Ectodermal cell (in vitro differentiated cells): ENCODE measurements around the gene SEMA3E.

ENCODE experiments used
- H3K27ac ChIP-seq: 2 replicates; pipeline ENCODE4 v1.7.0; 2013; ENCODE audit warnings: mild to moderate bottlenecking, low read depth, low read length; ENCODE audit not compliant: insufficient read depth, poor library complexity, severe bottlenecking
- H3K27me3 ChIP-seq: 2 replicates; pipeline ENCODE4 v1.7.0; 2013; ENCODE audit warnings: mild to moderate bottlenecking, low read length; ENCODE audit not compliant: insufficient read depth, control insufficient read depth, poor library complexity, severe bottlenecking
- H3K36me3 ChIP-seq: one replicate; pipeline ENCODE4 v1.7.0; 2013; ENCODE audit warnings: low read length; ENCODE audit not compliant: control insufficient read depth, insufficient read depth
- H3K4me1 ChIP-seq: one replicate; pipeline ENCODE4 v1.7.0; 2013; ENCODE audit warnings: low read length; ENCODE audit not compliant: control insufficient read depth, insufficient read depth
- H3K4me3 ChIP-seq: 2 replicates; pipeline ENCODE4 v1.7.0; 2013; ENCODE audit warnings: low read depth, low read length, control low read depth; ENCODE audit not compliant: insufficient read depth
- H3K9me3 ChIP-seq: 2 replicates; pipeline ENCODE4 v1.7.0; 2013; ENCODE audit warnings: mild to moderate bottlenecking, low read length, moderate library complexity; ENCODE audit not compliant: control insufficient read depth
- WGBS, 2 experiments: methylation state at CpG; one replicate each; pipeline ENCODE4 v1.1.7; 2013; ENCODE audit warnings: missing lambda C conversion rate in 2 of 2; 5-methylcytosine and 5-hydroxymethylcytosine counted together

The SEMA3E gene

DNA sequence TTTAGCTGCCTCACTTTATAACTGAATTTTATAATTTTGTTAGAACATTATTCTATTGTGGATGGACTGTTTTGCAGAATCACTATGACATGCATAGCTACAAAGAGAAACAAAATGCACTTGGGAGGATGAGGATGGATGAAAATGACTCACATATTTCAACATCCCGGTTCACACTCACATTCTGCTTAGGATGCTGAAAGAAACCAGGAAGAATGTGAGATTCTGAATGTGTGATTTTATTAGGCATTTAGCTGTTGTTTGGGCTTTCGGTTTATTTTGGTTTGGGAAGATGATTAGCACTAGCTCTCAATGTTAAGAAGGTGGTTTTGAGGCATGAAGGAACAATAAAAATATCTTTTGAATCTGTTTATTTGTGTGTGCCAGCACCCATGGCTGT lies 235.5 kb downstream of the SEMA3E start:
- 72 to 74% methylated on average over 2 of the region's 2 CpGs for WGBS, 2 experiments
- Histone ChIP-seq H3K4me3 (no peak overlapping the region), H3K27ac (no peak overlapping the region)

DNA sequence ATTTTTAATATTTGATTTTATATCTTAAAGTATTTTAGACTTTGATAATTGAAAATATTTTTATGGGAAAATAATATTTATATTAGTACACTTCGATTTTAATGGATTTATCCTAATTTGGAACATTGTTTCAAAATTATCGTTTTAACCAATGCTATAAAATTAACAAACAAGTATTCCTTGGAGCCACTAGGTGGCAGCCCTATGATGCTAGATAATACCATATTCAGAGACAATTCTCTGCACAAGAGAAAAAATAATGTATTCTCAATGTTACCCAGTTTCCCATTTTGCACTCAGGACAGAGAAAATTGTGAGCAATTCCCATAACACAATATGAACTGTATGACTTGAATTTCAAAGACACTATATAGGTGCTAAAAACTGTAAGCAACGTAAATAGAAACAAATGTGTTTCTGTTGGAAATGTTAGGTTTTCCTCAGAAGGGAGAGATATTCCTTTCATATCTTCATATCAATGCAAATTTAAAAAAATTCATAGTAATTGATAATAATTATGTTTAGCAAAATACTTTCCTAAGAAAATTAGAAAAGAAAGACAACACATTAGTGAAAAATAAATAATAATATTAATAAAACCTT lies 237.8 kb downstream of the SEMA3E start:
- Histone ChIP-seq H3K27ac (no peak overlapping the region), H3K27me3 (no peaks in the 10 kb centered on the region), H3K36me3 (no peaks in the 10 kb centered on the region), H3K4me3 (no peak overlapping the region), H3K4me1 (peaks cover 5% of the 10 kb centered on the region), H3K9me3 (no peaks in the 10 kb centered on the region)
- 33 to 39% methylated on average over 1 of the region's 3 CpGs for WGBS, 2 experiments

More for the DNA sequence above, 235.5 kb downstream of the SEMA3E start:
- Histone ChIP-seq H3K27me3 (no peaks in the 10 kb centered on the region), H3K36me3 (no peaks in the 10 kb centered on the region), H3K9me3 (no peaks in the 10 kb centered on the region), H3K4me1 (peaks cover 6% of the 10 kb centered on the region)

DNA sequence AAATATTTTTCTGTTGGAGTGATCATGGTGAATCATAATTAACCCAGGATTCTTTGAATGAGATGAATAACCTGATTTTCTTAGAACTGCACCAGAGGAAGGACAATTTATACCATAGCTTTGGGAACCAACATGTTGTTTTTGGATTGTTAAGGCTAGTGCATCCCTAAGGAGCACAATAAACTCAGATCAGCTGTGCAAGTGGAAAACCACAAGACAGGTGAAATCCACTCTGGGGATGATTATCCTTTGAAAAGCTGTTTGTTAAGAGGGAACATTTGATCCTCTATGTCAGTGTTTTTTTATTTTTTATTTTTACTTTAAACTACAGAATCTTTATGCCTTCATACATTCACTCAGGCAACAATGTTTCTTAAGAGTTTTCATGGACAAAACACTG lies 254.2 kb downstream of the SEMA3E start:
- Histone ChIP-seq H3K4me1 (no peaks in the 10 kb centered on the region), H3K27me3 (no peaks in the 10 kb centered on the region), H3K9me3 (no peaks in the 10 kb centered on the region), H3K36me3 (no peaks in the 10 kb centered on the region), H3K4me3 (no peak overlapping the region), H3K27ac (no peak overlapping the region)

DNA sequence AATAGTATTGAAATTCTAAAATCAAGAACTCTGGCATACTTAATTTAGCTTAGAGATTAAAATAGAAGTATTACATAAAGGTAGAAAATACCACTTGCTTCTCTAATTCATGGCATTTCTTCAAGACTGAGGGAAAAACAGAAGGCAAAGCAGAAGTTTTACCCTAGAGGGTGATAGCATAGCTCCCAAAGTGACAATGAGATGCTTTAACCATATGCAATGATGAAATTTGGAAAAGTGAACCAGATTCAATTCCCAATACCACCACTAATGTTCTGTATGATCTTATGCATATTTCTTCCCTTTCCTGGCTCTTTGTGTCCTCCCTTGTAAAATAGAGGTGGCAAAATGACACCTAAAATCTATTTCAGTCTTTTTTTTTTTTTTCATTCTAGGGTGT lies 260.5 kb downstream of the SEMA3E start:
- no peaks in the 10 kb centered on the region for H3K27me3 ChIP-seq
- no peaks in the 10 kb centered on the region for H3K9me3 ChIP-seq
- no peaks in the 10 kb centered on the region for H3K4me1 ChIP-seq
- no peak overlapping the region for H3K4me3 ChIP-seq
- H3K36me3 ChIP-seq = no peaks in the 10 kb centered on the region
- no peak overlapping the region for H3K27ac ChIP-seq

DNA sequence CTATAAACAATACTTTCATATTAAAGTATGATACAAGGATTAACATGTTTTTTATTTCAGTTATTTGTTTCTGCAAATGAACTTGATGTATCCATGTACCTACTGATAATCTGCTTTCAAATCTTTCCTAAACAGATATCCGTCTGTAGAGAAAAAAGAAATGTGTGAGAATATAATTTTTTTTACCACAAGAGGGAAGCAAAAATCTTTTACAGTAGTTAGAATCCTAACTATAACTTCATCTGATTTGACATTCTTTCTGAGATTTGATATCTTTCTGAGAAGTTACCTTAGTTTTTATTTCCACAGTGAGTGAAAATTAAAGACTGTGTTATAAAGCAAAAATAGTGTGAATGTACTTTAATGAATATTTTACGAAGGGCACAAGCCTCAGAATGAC lies 282.3 kb downstream of the SEMA3E start:
- 100% methylated on average over 1 of the region's 2 CpGs for WGBS, 2 experiments
- Histone ChIP-seq H3K27ac (no peak overlapping the region), H3K4me1 (no peaks in the 10 kb centered on the region), H3K36me3 (no peaks in the 10 kb centered on the region), H3K4me3 (no peak overlapping the region), H3K9me3 (no peaks in the 10 kb centered on the region), H3K27me3 (no peaks in the 10 kb centered on the region)

DNA sequence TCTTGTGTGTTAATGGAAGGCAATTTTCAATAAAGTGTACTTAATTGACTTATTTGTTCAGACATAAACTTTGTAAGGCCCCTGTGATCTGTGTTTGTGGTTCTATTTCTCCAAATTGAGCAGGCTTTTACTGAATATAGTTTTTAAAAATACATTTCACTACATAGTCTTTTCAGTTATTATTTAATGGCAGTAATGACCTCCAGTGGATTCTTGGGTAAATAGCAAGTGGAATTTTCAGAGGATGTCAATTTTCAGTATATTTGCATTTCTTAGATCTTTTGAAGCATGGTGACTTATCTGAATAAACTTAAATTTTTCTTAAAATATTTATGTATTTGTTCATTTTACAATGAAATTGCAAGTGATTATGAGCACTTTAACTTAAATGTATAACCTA lies 283.2 kb downstream of the SEMA3E start:
- no peaks in the 10 kb centered on the region for H3K27me3 ChIP-seq
- no peaks in the 10 kb centered on the region for H3K9me3 ChIP-seq
- no peaks in the 10 kb centered on the region for H3K36me3 ChIP-seq
- no peak overlapping the region for H3K4me3 ChIP-seq
- H3K27ac ChIP-seq = no peak overlapping the region
- no peaks in the 10 kb centered on the region for H3K4me1 ChIP-seq

DNA sequence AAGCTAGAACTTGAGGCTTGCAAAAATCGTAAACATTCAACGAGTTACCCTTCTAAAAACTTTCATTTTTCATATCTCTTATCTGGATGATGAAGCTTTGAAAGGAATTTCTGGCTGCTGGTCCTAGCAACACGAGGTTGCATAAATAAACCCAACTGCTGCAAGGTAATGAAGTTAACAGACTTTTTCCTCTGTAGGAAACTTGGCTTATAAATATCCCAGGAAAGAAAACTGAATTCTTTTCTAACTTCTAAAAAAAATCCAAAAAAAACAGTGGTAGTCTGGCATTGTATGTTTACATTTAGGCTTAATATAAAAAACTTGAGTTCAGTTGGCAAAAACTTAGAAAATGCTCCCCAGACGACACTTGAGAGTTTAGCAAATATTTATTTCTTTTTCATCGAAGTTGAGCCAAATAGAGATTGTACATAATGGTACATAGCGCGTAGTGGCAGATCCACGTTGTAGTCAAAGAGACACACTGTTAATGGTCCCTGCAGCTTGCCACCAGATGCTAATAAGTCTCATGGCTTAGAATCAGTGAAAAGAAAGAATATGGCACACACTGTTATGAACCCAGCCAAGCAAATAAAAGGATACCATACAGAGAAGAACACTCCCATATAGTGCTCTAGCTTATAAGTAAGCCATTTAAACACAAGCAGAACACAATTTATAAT lies 285.9 kb downstream of the SEMA3E start:
- no peak overlapping the region for H3K27ac ChIP-seq
- H3K27me3 ChIP-seq = no peaks in the 10 kb centered on the region
- no peaks in the 10 kb centered on the region for H3K9me3 ChIP-seq
- WGBS, 2 experiments = 82% methylated on average over 8 of the region's 8 CpGs
- no peak overlapping the region for H3K4me3 ChIP-seq
- no peaks in the 10 kb centered on the region for H3K4me1 ChIP-seq
- H3K36me3 ChIP-seq = no peaks in the 10 kb centered on the region

DNA sequence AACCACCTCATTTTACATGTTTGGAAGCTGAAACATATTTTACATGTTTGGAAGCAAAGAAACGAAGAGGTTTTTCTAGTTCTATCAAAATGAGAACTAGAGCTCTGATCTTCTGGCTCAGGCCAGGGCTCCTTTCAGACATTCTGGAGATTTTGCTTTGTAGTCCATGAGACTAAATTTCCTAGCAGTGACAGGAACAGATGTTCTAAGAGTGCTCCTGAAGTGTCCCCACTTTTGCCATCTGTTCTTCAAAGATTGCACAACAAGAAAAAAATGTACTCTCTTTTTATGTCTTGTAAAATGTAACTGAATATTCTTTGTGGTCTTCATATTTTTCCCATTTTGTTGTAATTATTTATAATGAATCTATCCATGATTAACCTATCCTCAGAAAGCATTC lies 289.8 kb downstream of the SEMA3E start:
- no peaks in the 10 kb centered on the region for H3K9me3 ChIP-seq
- no peak overlapping the region for H3K4me3 ChIP-seq
- H3K27ac ChIP-seq = no peak overlapping the region
- 84 to 90% methylated on average over 1 of the region's 1 CpG for WGBS, 2 experiments
- no peaks in the 10 kb centered on the region for H3K27me3 ChIP-seq
- no peaks in the 10 kb centered on the region for H3K36me3 ChIP-seq
- no peaks in the 10 kb centered on the region for H3K4me1 ChIP-seq

DNA sequence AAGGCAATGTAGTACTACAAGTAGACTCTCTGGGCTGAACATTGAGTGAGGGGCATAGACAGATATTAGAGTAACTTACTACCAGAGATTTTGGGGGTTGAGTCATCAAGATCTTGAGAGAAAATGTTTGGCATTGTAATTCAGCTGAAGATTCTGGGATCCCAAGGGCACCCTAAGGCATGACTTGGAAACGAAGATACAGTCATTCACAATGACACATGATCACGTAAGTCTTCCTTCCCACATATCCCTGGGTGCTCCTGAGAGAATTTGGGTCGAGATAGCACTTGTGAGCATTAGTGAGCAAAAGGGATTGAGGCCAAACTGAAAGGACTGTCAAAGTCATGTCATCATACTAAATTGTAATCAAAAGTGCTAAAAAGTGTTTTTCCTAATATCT lies 293.8 kb downstream of the SEMA3E start:
- Histone ChIP-seq H3K27ac (no peak overlapping the region), H3K36me3 (no peaks in the 10 kb centered on the region), H3K27me3 (no peaks in the 10 kb centered on the region), H3K4me3 (no peak overlapping the region), H3K9me3 (no peaks in the 10 kb centered on the region), H3K4me1 (no peaks in the 10 kb centered on the region)
- WGBS, 2 experiments = 81 to 87% methylated on average over 3 of the region's 3 CpGs

DNA sequence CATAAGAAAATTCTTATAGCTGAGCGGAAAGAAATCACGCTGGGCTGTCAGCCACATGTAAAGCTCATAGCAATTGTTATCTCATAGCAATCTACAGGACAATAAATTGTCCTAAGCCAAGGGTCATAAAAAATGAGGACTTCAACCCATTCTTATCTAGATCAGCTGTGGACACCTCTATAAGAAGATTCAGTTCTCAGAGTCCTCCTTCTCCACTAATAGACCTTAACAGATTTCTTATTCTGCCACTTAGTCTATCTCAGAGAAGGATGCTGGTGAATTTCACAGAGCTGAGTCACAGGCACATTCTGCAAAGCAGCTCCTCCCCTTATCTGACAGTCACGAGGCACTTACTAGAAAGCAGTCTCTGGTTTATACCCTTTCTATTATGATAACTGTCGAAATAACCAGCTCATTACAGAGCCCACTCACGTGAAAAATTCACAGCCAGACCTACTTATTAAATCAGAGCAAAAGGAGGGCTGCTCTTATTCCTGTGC lies 300.9 kb downstream of the SEMA3E start:
- H3K27ac ChIP-seq = no peak overlapping the region
- no peak overlapping the region for H3K4me3 ChIP-seq
- no peaks in the 10 kb centered on the region for H3K36me3 ChIP-seq
- no peaks in the 10 kb centered on the region for H3K4me1 ChIP-seq
- no peaks in the 10 kb centered on the region for H3K27me3 ChIP-seq
- WGBS, 2 experiments = 72 to 81% methylated on average over 5 of the region's 5 CpGs
- no peaks in the 10 kb centered on the region for H3K9me3 ChIP-seq
